ENCODE results near the gene EVX2.

The EVX2 gene

GRCh38 chr2:176083796-176084261 is at the start of gene EVX2:
Gene EVX2 (minus strand): TSS chr2:176083962. CDS start chr2:176083776, 186 bp downstream.
- no peak for DNase-seq

- no peak for DNase-seq
Observed at GRCh38 chr2:176133389-176133788, 49.6 kb upstream of the EVX2 start.

- DNase-seq, result peak in 1 of 3 experiments; percentile 25
Observed at GRCh38 chr2:176132205-176133171, 48.7 kb upstream of the EVX2 start.

- no peak for DNase-seq
Observed at GRCh38 chr2:176131848-176132158, 48.0 kb upstream of the EVX2 start.

GRCh38 chr2:176130957-176131847 is 47.4 kb upstream of the EVX2 start:
- DNase-seq, result peak in 1 of 3 experiments; percentile 43

GRCh38 chr2:176130147-176130956 is 46.6 kb upstream of the EVX2 start:
- peak; percentile 45 to 90 (median 86) for DNase-seq

- DNase-seq, result peak in 2 of 3 experiments; percentile 45 to 90
Observed at GRCh38 chr2:176129813-176130146, 46.0 kb upstream of the EVX2 start.

GRCh38 chr2:176128982-176129796 is 45.4 kb upstream of the EVX2 start, which contains the start of gene HOXD8:
Gene HOXD8 (plus strand): TSS chr2:176129705. CDS start chr2:176130367, 662 bp downstream.
- peak; percentile 73 to 93 (median 90) for DNase-seq

GRCh38 chr2:176128172-176128981 is 44.6 kb upstream of the EVX2 start:
- peak; percentile 8 to 85 (median 84) for DNase-seq

GRCh38 chr2:176127774-176128072 is 44.0 kb upstream of the EVX2 start:
- DNase-seq, result peak in 1 of 3 experiments; percentile 68

- peak; percentile 54 to 87 (median 65) for DNase-seq
Observed at GRCh38 chr2:176126929-176127773, 43.4 kb upstream of the EVX2 start.

GRCh38 chr2:176125772-176126054 is 42.0 kb upstream of the EVX2 start:
- DNase-seq, result peak in 1 of 3 experiments; percentile 28

GRCh38 chr2:176124947-176125771 is 41.4 kb upstream of the EVX2 start:
- no peak for DNase-seq

GRCh38 chr2:176124110-176124946 is 40.6 kb upstream of the EVX2 start:
- DNase-seq, result no peak

GRCh38 chr2:176123411-176124109 is 39.8 kb upstream of the EVX2 start:
- DNase-seq, result no peak

GRCh38 chr2:176122683-176123410 is 39.1 kb upstream of the EVX2 start, which contains the start of gene HOXD9:
Gene HOXD9 (plus strand): TSS chr2:176122719. CDS start chr2:176122769, 50 bp downstream.
- no peak for DNase-seq

Data from NCI-H1417 (cell line).